Neural progenitor cell (in vitro differentiated cells): ENCODE results near the gene CRLF1. TPM values are rescaled to one million over a fixed set of nuclear protein-coding genes. Genes with fewer than 3 reads are reported as not detected.
A peak's percentile ranks its signal among the peaks of the same experiment; 100 is the strongest.

Source experiments
- DNase-seq: peaks from one replicate; pipeline ENCODE4 v3.0.0-alpha.2; 2016; ENCODE audit warnings: low spot score
- H2AFZ ChIP-seq: fragments of 200-600 bp; sonication (generic); replicated peaks from 2 replicates; pipeline ENCODE4 v1.6.1; 2016; ENCODE audit warnings: antibody characterized with exemption
- H3F3A ChIP-seq: fragments of 200-600 bp; sonication (generic); 2 replicates; pipeline ENCODE4 v1.6.1; 2016; ENCODE audit warnings: antibody characterized with exemption, low read depth
- H3K27ac ChIP-seq: fragments of 200-600 bp; sonication (generic); 2 replicates; pipeline ENCODE4 v1.5.1; 2016; ENCODE audit warnings: mild to moderate bottlenecking
- H3K27me3 ChIP-seq: fragments of 200-600 bp; sonication (generic); 2 replicates; pipeline ENCODE4 v1.6.1; 2016; ENCODE audit warnings: mild to moderate bottlenecking, moderate library complexity
- H3K36me3 ChIP-seq: fragments of 200-600 bp; sonication (generic); 2 replicates; pipeline ENCODE4 v1.5.1; 2016
- H3K4me1 ChIP-seq: fragments of 200-600 bp; sonication (generic); 2 replicates; pipeline ENCODE4 v1.6.1; 2016; ENCODE audit warnings: mixed run types
- H3K4me2 ChIP-seq: fragments of 200-600 bp; sonication (generic); 2 replicates; pipeline ENCODE4 v1.6.1; 2016
- H3K4me3 ChIP-seq: fragments of 200-600 bp; sonication (generic); 2 replicates; pipeline ENCODE4 v1.5.1; 2016
- H3K79me2 ChIP-seq: fragments of 200-600 bp; sonication (generic); 2 replicates; pipeline ENCODE4 v1.6.1; 2016; ENCODE audit warnings: low read depth
- H3K9ac ChIP-seq: fragments of 200-600 bp; sonication (generic); 2 replicates; pipeline ENCODE4 v1.6.1; 2016
- H3K9me3 ChIP-seq: fragments of 200-600 bp; sonication (generic); 2 replicates; pipeline ENCODE4 v1.5.1; 2016; ENCODE audit warnings: low read depth
- H4K20me1 ChIP-seq: fragments of 200-600 bp; sonication (generic); 2 replicates; pipeline ENCODE4 v1.6.1; 2016; ENCODE audit warnings: low read depth
- H3K27ac Mint-ChIP-seq: 3 replicates; pipeline ENCODE4 v1.8.0; 2021; ENCODE audit warnings: mixed read lengths
- H3K27me3 Mint-ChIP-seq: 2 replicates; pipeline ENCODE4 v1.8.0; 2022; ENCODE audit warnings: low read depth, mild to moderate bottlenecking, inconsistent platforms, moderate library complexity, mixed read lengths; ENCODE audit not compliant: insufficient read depth
- H3K36me3 Mint-ChIP-seq: 3 replicates; pipeline ENCODE4 v1.8.0; 2021; ENCODE audit warnings: mixed read lengths
- H3K4me1 Mint-ChIP-seq: 3 replicates; pipeline ENCODE4 v1.8.0; 2021; ENCODE audit warnings: mixed read lengths
- H3K4me3 Mint-ChIP-seq: 3 replicates; pipeline ENCODE4 v1.8.0; 2021; ENCODE audit warnings: mild to moderate bottlenecking, moderate library complexity, mixed read lengths
- H3K9me3 Mint-ChIP-seq: 3 replicates; pipeline ENCODE4 v1.8.0; 2020; ENCODE audit warnings: mixed read lengths
- CTCF ChIP-seq: fragments of 200-600 bp; sonication (generic); IDR thresholded peaks from 2 replicates; pipeline ENCODE4 v1.5.1; 2017; ENCODE audit warnings: antibody characterized with exemption, mild to moderate bottlenecking
- EZH2 ChIP-seq: fragments of 200-600 bp; sonication (generic); IDR thresholded peaks from 2 replicates; pipeline ENCODE4 v1.6.1; 2017; ENCODE audit warnings: antibody characterized with exemption, mild to moderate bottlenecking, moderate library complexity
- EZH2phosphoT487 ChIP-seq: fragments of 200-600 bp; sonication (generic); IDR thresholded peaks from 2 replicates; pipeline ENCODE4 v1.6.1; 2017; ENCODE audit warnings: antibody characterized with exemption
- total RNA-seq: library from RNA; depleted of rRNA; stranded (reverse); fragments of >200 nt; gene quantifications from 2 replicates; pipeline ENCODE4 v1.2.3, GENCODE V29; 2015; ENCODE audit warnings: low replicate concordance

The CRLF1 gene
- total RNA-seq, 1 donor from 2014 or later = not detected

- H3K4me1 ChIP-seq = peaks cover 14% of the 10 kb centered on the region
- no peak overlapping the region for H3K4me3 ChIP-seq
Measured at GRCh38 chr19:18647807-18648206, 41.2 kb upstream of the CRLF1 start.

GRCh38 chr19:18647371-18647767 is 40.8 kb upstream of the CRLF1 start:
- no peak for DNase-seq
- H4K20me1 ChIP-seq = peaks cover 76% of the 10 kb centered on the region
- H3K27ac ChIP-seq = no peak overlapping the region
- TF ChIP-seq CTCF (no peak), EZH2 (no peak), EZH2phosphoT487 (no peak)
- H3K27me3 ChIP-seq = no peaks in the 10 kb centered on the region
- H3K4me2 ChIP-seq = no peak overlapping the region
- H3K4me3 ChIP-seq = no peak overlapping the region
- peaks cover 10% of the 10 kb centered on the region for H3K27me3 Mint-ChIP-seq
- H3K9ac ChIP-seq = no peak overlapping the region
- peak overlapping the region; percentile 34 for H3K4me3 Mint-ChIP-seq
- no peak overlapping the region for H2AFZ ChIP-seq
- H3K9me3 ChIP-seq = no peaks in the 10 kb centered on the region
- H3K9me3 Mint-ChIP-seq = no peaks in the 10 kb centered on the region
- peaks cover 8% of the 10 kb centered on the region for H3F3A ChIP-seq
- H3K36me3 ChIP-seq = no peaks in the 10 kb centered on the region
- peaks cover 1% of the 10 kb centered on the region for H3K36me3 Mint-ChIP-seq
- peaks cover 14% of the 10 kb centered on the region for H3K79me2 ChIP-seq
- no peak overlapping the region for H3K27ac Mint-ChIP-seq
- peaks cover 62% of the 10 kb centered on the region for H3K4me1 Mint-ChIP-seq
- peaks cover 14% of the 10 kb centered on the region for H3K4me1 ChIP-seq

More at GRCh38 chr19:18647807-18648206, 41.2 kb upstream of the CRLF1 start:
- Mint-ChIP-seq H3K36me3 (peaks cover 1% of the 10 kb centered on the region), H3K9me3 (no peaks in the 10 kb centered on the region), H3K4me3 (no peak overlapping the region), H3K27ac (peak overlapping the region; percentile 94), H3K4me1 (peaks cover 62% of the 10 kb centered on the region), H3K27me3 (peaks cover 13% of the 10 kb centered on the region)
- no peaks in the 10 kb centered on the region for H3K27me3 ChIP-seq
- H3K79me2 ChIP-seq = peaks cover 10% of the 10 kb centered on the region
- H2AFZ ChIP-seq = no peak overlapping the region
- peaks cover 8% of the 10 kb centered on the region for H3F3A ChIP-seq
- no peaks in the 10 kb centered on the region for H3K36me3 ChIP-seq
- DNase-seq = no peak
- no peak overlapping the region for H3K27ac ChIP-seq
- peaks cover 80% of the 10 kb centered on the region for H4K20me1 ChIP-seq
- TF ChIP-seq CTCF = no peak
- TF ChIP-seq EZH2phosphoT487 = no peak
- no peak for TF ChIP-seq EZH2
- H3K4me2 ChIP-seq = no peak overlapping the region
- H3K9ac ChIP-seq = no peak overlapping the region
- H3K9me3 ChIP-seq = no peaks in the 10 kb centered on the region

GRCh38 chr19:18646535-18647370 is 40.2 kb upstream of the CRLF1 start:
- peaks cover 8% of the 10 kb centered on the region for H3F3A ChIP-seq
- DNase-seq = no peak
- H3K4me2 ChIP-seq = no peak overlapping the region
- no peak overlapping the region for H3K4me3 ChIP-seq
- no peak overlapping the region for H3K27ac ChIP-seq
- no peaks in the 10 kb centered on the region for H3K9me3 ChIP-seq
- no peaks in the 10 kb centered on the region for H3K36me3 ChIP-seq
- H3K4me3 Mint-ChIP-seq = peak overlapping the region; percentile 34
- H3K79me2 ChIP-seq = peaks cover 18% of the 10 kb centered on the region
- H4K20me1 ChIP-seq = peaks cover 75% of the 10 kb centered on the region
- H2AFZ ChIP-seq = no peak overlapping the region
- peak overlapping the region; percentile 35 for H3K27ac Mint-ChIP-seq
- no peaks in the 10 kb centered on the region for H3K9me3 Mint-ChIP-seq
- no peak for TF ChIP-seq CTCF
- no peak for TF ChIP-seq EZH2
- TF ChIP-seq EZH2phosphoT487 = no peak
- peaks cover 13% of the 10 kb centered on the region for H3K4me1 ChIP-seq
- no peaks in the 10 kb centered on the region for H3K27me3 ChIP-seq
- H3K27me3 Mint-ChIP-seq = peaks cover 8% of the 10 kb centered on the region
- peaks cover 57% of the 10 kb centered on the region for H3K4me1 Mint-ChIP-seq
- peaks cover 1% of the 10 kb centered on the region for H3K36me3 Mint-ChIP-seq
- no peak overlapping the region for H3K9ac ChIP-seq
